HG02884 (cell line): ENCODE data around the gene IFI6.
"Not testable (repeated sequence)": the region's sequence is repeated elsewhere in the genome, so short reads cannot be mapped to it uniquely, and the experiment has no call there.

ENCODE experiments used
- ATAC-seq: cut with Tn5 transposase; IDR thresholded peaks from one replicate; pipeline ENCODE4 v1.9.1; 2021; ENCODE audit warnings: mild to moderate bottlenecking, moderate library complexity; ENCODE audit not compliant: unreplicated experiment

The IFI6 gene

GRCh38 chr1:27632387-27633297 lies 39.4 kb downstream of the IFI6 start:
- no peak for ATAC-seq

GRCh38 chr1:27630859-27631491 lies 41.0 kb downstream of the IFI6 start:
- ATAC-seq, result no peak

GRCh38 chr1:27628712-27629111 lies 43.3 kb downstream of the IFI6 start:
- ATAC-seq, result no peak

GRCh38 chr1:27627733-27628132 lies 44.3 kb downstream of the IFI6 start:
- not testable (repeated sequence) for ATAC-seq

- no peak for ATAC-seq
Observed at GRCh38 chr1:27627061-27627460, 44.9 kb downstream of the IFI6 start.

- no peak for ATAC-seq
Observed at GRCh38 chr1:27626031-27626935, 45.7 kb downstream of the IFI6 start.

GRCh38 chr1:27624467-27625178 lies 47.4 kb downstream of the IFI6 start:
- ATAC-seq, result no peak

- ATAC-seq, result no peak
Observed at GRCh38 chr1:27623327-27624212, 48.4 kb downstream of the IFI6 start.

- no peak for ATAC-seq
Observed at GRCh38 chr1:27622828-27623227, 49.2 kb downstream of the IFI6 start.

GRCh38 chr1:27621051-27621920 lies 50.7 kb downstream of the IFI6 start:
- no peak for ATAC-seq

GRCh38 chr1:27619782-27620438 lies 52.1 kb downstream of the IFI6 start:
- not testable (repeated sequence) for ATAC-seq

- no peak for ATAC-seq
Observed at GRCh38 chr1:27618341-27619082, 53.5 kb downstream of the IFI6 start.

GRCh38 chr1:27617420-27617819 lies 54.6 kb downstream of the IFI6 start:
- no peak for ATAC-seq

- no peak for ATAC-seq
Observed at GRCh38 chr1:27616441-27616840, 55.6 kb downstream of the IFI6 start.
